GM23338 (cell line): Measurements from ENCODE around the gene CDHR5. TPM values are rescaled to one million over a fixed set of nuclear protein-coding genes. Genes with fewer than 3 reads are reported as not detected.

Source experiments
- ATAC-seq: fragments of 200-7000 bp; cut with Tn5 transposase; 3 replicates; pipeline ENCODE4 v1.9.1; 2020
- DNase-seq: peaks from one replicate; pipeline ENCODE4 v3.0.0-alpha.2; 2015; ENCODE audit warnings: low spot score
- H2AFZ ChIP-seq: fragments of 200-600 bp; sonication (generic); 2 replicates; pipeline ENCODE4 v1.8.0; 2016; ENCODE audit warnings: antibody characterized with exemption, mild to moderate bottlenecking, moderate library complexity
- H3F3A ChIP-seq: fragments of 200-600 bp; sonication (generic); replicated peaks from 2 replicates; pipeline ENCODE4 v1.8.0; 2017; ENCODE audit warnings: antibody characterized with exemption, mixed run types, low read depth
- H3K27ac ChIP-seq: fragments of 200-600 bp; sonication (generic); 2 replicates; pipeline ENCODE4 v1.6.1; 2016; ENCODE audit warnings: low read depth
- H3K27me3 ChIP-seq: fragments of 200-600 bp; sonication (generic); 2 replicates; pipeline ENCODE4 v1.8.0; 2016; ENCODE audit warnings: mild to moderate bottlenecking, mixed run types, moderate library complexity; ENCODE audit not compliant: insufficient read depth
- H3K36me3 ChIP-seq: fragments of 200-600 bp; sonication (generic); 2 replicates; pipeline ENCODE4 v1.8.0; 2016; ENCODE audit warnings: mild to moderate bottlenecking; ENCODE audit not compliant: insufficient read depth
- H3K4me1 ChIP-seq: fragments of 200-600 bp; sonication (generic); 2 replicates; pipeline ENCODE4 v1.8.0; 2016; ENCODE audit warnings: mild to moderate bottlenecking, moderate library complexity; ENCODE audit not compliant: insufficient read depth
- H3K4me2 ChIP-seq: fragments of 200-600 bp; sonication (generic); 2 replicates; pipeline ENCODE4 v1.7.1; 2017; ENCODE audit warnings: mixed run types
- H3K4me3 ChIP-seq: fragments of 200-600 bp; sonication (generic); 2 replicates; pipeline ENCODE4 v1.6.1; 2016; ENCODE audit warnings: mixed run types
- H3K79me2 ChIP-seq: fragments of 200-600 bp; sonication (generic); replicated peaks from 2 replicates; pipeline ENCODE4 v1.8.0; 2017; ENCODE audit warnings: mild to moderate bottlenecking; ENCODE audit not compliant: insufficient read depth
- H3K9me2 ChIP-seq: fragments of 200-600 bp; sonication (generic); 2 replicates; pipeline ENCODE4 v1.8.0; 2017; ENCODE audit not compliant: insufficient read depth
- H4K20me1 ChIP-seq: fragments of 200-600 bp; sonication (generic); replicated peaks from 2 replicates; pipeline ENCODE4 v1.8.0; 2017; ENCODE audit warnings: mild to moderate bottlenecking; ENCODE audit not compliant: insufficient read depth
- H3K27ac Mint-ChIP-seq: 2 replicates; pipeline ENCODE4 v1.8.0; 2020; ENCODE audit warnings: inconsistent platforms, mild to moderate bottlenecking, moderate library complexity, mixed read lengths
- H3K27me3 Mint-ChIP-seq: 3 replicates; pipeline ENCODE4 v1.8.0; 2022; ENCODE audit warnings: low read depth, mild to moderate bottlenecking, moderate library complexity, mixed read lengths, inconsistent platforms; ENCODE audit not compliant: insufficient read depth, poor library complexity
- H3K36me3 Mint-ChIP-seq: 3 replicates; pipeline ENCODE4 v1.8.0; 2021; ENCODE audit warnings: low read depth, mild to moderate bottlenecking, inconsistent platforms, moderate library complexity, mixed read lengths
- H3K4me1 Mint-ChIP-seq: 3 replicates; pipeline ENCODE4 v1.8.0; 2020; ENCODE audit warnings: mild to moderate bottlenecking, inconsistent platforms, mixed read lengths
- H3K4me3 Mint-ChIP-seq: 3 replicates; pipeline ENCODE4 v1.8.0; 2021; ENCODE audit warnings: moderate library complexity, mild to moderate bottlenecking, inconsistent platforms, mixed read lengths
- H3K9me3 Mint-ChIP-seq: 3 replicates; pipeline ENCODE4 v1.8.0; 2020; ENCODE audit warnings: moderate library complexity, mild to moderate bottlenecking, inconsistent platforms, mixed read lengths
- CREB1 ChIP-seq: fragments of 250-450 bp; sonication (Bioruptor Pico); IDR thresholded peaks from 2 replicates; pipeline ENCODE4 v1.5.0; 2020; ENCODE audit warnings: low read depth, mild to moderate bottlenecking, moderate library complexity
- EZH2 ChIP-seq: fragments of 200-600 bp; sonication (generic); IDR thresholded peaks from one replicate; pipeline ENCODE4 v1.8.0; 2017; ENCODE audit warnings: antibody characterized with exemption, mild to moderate bottlenecking, low read depth; ENCODE audit not compliant: unreplicated experiment
- EZH2phosphoT487 ChIP-seq: fragments of 200-600 bp; sonication (generic); IDR thresholded peaks from one replicate; pipeline ENCODE4 v1.8.1; 2018; ENCODE audit warnings: antibody characterized with exemption; ENCODE audit not compliant: unreplicated experiment
- JUNB ChIP-seq: IDR thresholded peaks from one replicate; pipeline ENCODE4 v1.6.1; 2016; ENCODE audit warnings: antibody characterized with exemption; ENCODE audit not compliant: unreplicated experiment
- NANOG ChIP-seq: IDR thresholded peaks from 2 replicates; pipeline ENCODE4 v1.6.1; 2016; ENCODE audit warnings: antibody characterized with exemption, borderline replicate concordance
- POLR2AphosphoS5 ChIP-seq: IDR thresholded peaks from 2 replicates; pipeline ENCODE4 v1.6.1; 2016; ENCODE audit warnings: antibody characterized with exemption, low read depth
- STAT1 ChIP-seq: IDR thresholded peaks from one replicate; pipeline ENCODE4 v1.6.1; 2016; ENCODE audit warnings: antibody characterized with exemption; ENCODE audit not compliant: unreplicated experiment
- ZNF114 ChIP-seq: fragments of 250-450 bp; sonication (Bioruptor Pico); IDR thresholded peaks from 2 replicates; pipeline ENCODE4 v1.5.0; 2020; ENCODE audit warnings: mild to moderate bottlenecking, moderate library complexity
- ZNF331 ChIP-seq: fragments of 250-450 bp; sonication (Bioruptor Pico); IDR thresholded peaks from 2 replicates; pipeline ENCODE4 v1.5.0; 2020; ENCODE audit warnings: low read depth, mild to moderate bottlenecking, moderate library complexity
- polyA plus RNA-seq: library from polyadenylated mRNA; unstranded; fragments of >200 nt; fragmentation: Nextera tagmentation; extraction: Ambion mirVana; gene quantifications from 2 replicates; pipeline ENCODE4 v1.2.1, GENCODE V29; 2016
- total RNA-seq: library from RNA; depleted of rRNA; stranded (reverse); fragments of >200 nt; shearing (Covaris generic); gene quantifications from 2 replicates; pipeline ENCODE4 v1.2.3, GENCODE V29; 2014
- TF ChIP-seq, protein P1 (sequence below): IDR thresholded peaks from 2 replicates; pipeline ENCODE4 v1.6.1; 2016; ENCODE audit warnings: antibody characterized with exemption
- TF ChIP-seq, protein P2 (sequence below): IDR thresholded peaks from one replicate; pipeline ENCODE4 v1.6.1; 2018; ENCODE audit warnings: antibody characterized with exemption; ENCODE audit not compliant: unreplicated experiment
- TF ChIP-seq, protein P3 (sequence below), 2 experiments: fragments of 200-600 bp in 1 of 2; sonication (generic) in 1 of 2; conservative IDR thresholded peaks; 2 replicates each; pipeline versions ENCODE4 v1.5.1 to v1.6.1; 2016 to 2017; ENCODE audit warnings: antibody characterized with exemption in 2 of 2, low read depth in 2 of 2, mild to moderate bottlenecking in 2 of 2, moderate library complexity in 1 of 2
- TF ChIP-seq, protein P4 (sequence below): fragments of 250-450 bp; sonication (Bioruptor Pico); IDR thresholded peaks from 2 replicates; pipeline ENCODE4 v1.5.0; 2020; ENCODE audit warnings: mild to moderate bottlenecking, moderate library complexity

Gene CDHR5
- total and polyA plus RNA-seq, 2 experiments from 2014 or later = not detected

DNA sequence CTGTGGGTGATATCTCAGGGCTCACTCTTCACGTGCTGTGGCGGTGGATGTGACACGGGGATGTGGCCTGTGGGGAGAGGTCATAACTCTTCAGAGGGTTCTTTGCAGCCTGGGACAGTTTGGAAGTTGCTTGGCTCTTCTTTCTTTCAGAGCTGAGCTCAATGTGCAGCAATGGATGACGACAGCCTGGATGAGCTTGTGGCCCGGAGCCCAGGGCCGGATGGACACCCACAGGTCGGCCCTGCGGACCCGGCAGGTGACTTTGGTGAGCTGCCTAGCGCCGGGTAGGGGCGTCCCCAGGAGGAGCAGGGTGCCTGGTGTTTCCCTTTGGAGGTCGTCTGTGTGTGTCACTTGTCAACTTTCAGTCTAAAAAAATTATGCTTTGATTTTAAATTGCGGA, 43.4 kb downstream of the CDHR5 start:
- ATAC-seq (no peak), DNase-seq (no peak)
- peaks cover 35% of the 10 kb centered on the region for H4K20me1 ChIP-seq
- H3K4me1 ChIP-seq = peaks cover 10% of the 10 kb centered on the region
- H3K4me3 Mint-ChIP-seq = no peak overlapping the region; the same call in 2 of the 3 replicates
- H3K27ac Mint-ChIP-seq = no peak overlapping the region
- no peak overlapping the region for H2AFZ ChIP-seq
- H3K9me3 Mint-ChIP-seq = no peaks in the 10 kb centered on the region; the same call in 2 of the 3 replicates
- peaks cover 22% of the 10 kb centered on the region for H3K36me3 Mint-ChIP-seq
- H3K36me3 ChIP-seq = peaks cover 10% of the 10 kb centered on the region; the same call in 1 of the 2 replicates
- H3K27me3 Mint-ChIP-seq = peaks cover 9% of the 10 kb centered on the region
- no peaks in the 10 kb centered on the region for H3K27me3 ChIP-seq
- peaks cover 13% of the 10 kb centered on the region for H3K4me1 Mint-ChIP-seq
- TF ChIP-seq JUNB (no peak), ZNF114 (CRISPR knock-in tag) (no peak), CREB1 (CRISPR knock-in tag) (no peak), NANOG (no peak), EZH2 (no peak), POLR2AphosphoS5 (no peak), STAT1 (no peak), EZH2phosphoT487 (no peak), ZNF331 (CRISPR knock-in tag) (no peak)
- TF ChIP-seq, protein P1, sequence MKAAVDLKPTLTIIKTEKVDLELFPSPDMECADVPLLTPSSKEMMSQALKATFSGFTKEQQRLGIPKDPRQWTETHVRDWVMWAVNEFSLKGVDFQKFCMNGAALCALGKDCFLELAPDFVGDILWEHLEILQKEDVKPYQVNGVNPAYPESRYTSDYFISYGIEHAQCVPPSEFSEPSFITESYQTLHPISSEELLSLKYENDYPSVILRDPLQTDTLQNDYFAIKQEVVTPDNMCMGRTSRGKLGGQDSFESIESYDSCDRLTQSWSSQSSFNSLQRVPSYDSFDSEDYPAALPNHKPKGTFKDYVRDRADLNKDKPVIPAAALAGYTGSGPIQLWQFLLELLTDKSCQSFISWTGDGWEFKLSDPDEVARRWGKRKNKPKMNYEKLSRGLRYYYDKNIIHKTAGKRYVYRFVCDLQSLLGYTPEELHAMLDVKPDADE = no peak
- TF ChIP-seq, protein P2, sequence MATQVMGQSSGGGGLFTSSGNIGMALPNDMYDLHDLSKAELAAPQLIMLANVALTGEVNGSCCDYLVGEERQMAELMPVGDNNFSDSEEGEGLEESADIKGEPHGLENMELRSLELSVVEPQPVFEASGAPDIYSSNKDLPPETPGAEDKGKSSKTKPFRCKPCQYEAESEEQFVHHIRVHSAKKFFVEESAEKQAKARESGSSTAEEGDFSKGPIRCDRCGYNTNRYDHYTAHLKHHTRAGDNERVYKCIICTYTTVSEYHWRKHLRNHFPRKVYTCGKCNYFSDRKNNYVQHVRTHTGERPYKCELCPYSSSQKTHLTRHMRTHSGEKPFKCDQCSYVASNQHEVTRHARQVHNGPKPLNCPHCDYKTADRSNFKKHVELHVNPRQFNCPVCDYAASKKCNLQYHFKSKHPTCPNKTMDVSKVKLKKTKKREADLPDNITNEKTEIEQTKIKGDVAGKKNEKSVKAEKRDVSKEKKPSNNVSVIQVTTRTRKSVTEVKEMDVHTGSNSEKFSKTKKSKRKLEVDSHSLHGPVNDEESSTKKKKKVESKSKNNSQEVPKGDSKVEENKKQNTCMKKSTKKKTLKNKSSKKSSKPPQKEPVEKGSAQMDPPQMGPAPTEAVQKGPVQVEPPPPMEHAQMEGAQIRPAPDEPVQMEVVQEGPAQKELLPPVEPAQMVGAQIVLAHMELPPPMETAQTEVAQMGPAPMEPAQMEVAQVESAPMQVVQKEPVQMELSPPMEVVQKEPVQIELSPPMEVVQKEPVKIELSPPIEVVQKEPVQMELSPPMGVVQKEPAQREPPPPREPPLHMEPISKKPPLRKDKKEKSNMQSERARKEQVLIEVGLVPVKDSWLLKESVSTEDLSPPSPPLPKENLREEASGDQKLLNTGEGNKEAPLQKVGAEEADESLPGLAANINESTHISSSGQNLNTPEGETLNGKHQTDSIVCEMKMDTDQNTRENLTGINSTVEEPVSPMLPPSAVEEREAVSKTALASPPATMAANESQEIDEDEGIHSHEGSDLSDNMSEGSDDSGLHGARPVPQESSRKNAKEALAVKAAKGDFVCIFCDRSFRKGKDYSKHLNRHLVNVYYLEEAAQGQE = no peak
- TF ChIP-seq, protein P3, sequence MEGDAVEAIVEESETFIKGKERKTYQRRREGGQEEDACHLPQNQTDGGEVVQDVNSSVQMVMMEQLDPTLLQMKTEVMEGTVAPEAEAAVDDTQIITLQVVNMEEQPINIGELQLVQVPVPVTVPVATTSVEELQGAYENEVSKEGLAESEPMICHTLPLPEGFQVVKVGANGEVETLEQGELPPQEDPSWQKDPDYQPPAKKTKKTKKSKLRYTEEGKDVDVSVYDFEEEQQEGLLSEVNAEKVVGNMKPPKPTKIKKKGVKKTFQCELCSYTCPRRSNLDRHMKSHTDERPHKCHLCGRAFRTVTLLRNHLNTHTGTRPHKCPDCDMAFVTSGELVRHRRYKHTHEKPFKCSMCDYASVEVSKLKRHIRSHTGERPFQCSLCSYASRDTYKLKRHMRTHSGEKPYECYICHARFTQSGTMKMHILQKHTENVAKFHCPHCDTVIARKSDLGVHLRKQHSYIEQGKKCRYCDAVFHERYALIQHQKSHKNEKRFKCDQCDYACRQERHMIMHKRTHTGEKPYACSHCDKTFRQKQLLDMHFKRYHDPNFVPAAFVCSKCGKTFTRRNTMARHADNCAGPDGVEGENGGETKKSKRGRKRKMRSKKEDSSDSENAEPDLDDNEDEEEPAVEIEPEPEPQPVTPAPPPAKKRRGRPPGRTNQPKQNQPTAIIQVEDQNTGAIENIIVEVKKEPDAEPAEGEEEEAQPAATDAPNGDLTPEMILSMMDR (conservative IDR thresholded peaks at IDR 0.05; ENCODE audit: low read depth in 2 of 2) = no peak
- TF ChIP-seq, protein P4, sequence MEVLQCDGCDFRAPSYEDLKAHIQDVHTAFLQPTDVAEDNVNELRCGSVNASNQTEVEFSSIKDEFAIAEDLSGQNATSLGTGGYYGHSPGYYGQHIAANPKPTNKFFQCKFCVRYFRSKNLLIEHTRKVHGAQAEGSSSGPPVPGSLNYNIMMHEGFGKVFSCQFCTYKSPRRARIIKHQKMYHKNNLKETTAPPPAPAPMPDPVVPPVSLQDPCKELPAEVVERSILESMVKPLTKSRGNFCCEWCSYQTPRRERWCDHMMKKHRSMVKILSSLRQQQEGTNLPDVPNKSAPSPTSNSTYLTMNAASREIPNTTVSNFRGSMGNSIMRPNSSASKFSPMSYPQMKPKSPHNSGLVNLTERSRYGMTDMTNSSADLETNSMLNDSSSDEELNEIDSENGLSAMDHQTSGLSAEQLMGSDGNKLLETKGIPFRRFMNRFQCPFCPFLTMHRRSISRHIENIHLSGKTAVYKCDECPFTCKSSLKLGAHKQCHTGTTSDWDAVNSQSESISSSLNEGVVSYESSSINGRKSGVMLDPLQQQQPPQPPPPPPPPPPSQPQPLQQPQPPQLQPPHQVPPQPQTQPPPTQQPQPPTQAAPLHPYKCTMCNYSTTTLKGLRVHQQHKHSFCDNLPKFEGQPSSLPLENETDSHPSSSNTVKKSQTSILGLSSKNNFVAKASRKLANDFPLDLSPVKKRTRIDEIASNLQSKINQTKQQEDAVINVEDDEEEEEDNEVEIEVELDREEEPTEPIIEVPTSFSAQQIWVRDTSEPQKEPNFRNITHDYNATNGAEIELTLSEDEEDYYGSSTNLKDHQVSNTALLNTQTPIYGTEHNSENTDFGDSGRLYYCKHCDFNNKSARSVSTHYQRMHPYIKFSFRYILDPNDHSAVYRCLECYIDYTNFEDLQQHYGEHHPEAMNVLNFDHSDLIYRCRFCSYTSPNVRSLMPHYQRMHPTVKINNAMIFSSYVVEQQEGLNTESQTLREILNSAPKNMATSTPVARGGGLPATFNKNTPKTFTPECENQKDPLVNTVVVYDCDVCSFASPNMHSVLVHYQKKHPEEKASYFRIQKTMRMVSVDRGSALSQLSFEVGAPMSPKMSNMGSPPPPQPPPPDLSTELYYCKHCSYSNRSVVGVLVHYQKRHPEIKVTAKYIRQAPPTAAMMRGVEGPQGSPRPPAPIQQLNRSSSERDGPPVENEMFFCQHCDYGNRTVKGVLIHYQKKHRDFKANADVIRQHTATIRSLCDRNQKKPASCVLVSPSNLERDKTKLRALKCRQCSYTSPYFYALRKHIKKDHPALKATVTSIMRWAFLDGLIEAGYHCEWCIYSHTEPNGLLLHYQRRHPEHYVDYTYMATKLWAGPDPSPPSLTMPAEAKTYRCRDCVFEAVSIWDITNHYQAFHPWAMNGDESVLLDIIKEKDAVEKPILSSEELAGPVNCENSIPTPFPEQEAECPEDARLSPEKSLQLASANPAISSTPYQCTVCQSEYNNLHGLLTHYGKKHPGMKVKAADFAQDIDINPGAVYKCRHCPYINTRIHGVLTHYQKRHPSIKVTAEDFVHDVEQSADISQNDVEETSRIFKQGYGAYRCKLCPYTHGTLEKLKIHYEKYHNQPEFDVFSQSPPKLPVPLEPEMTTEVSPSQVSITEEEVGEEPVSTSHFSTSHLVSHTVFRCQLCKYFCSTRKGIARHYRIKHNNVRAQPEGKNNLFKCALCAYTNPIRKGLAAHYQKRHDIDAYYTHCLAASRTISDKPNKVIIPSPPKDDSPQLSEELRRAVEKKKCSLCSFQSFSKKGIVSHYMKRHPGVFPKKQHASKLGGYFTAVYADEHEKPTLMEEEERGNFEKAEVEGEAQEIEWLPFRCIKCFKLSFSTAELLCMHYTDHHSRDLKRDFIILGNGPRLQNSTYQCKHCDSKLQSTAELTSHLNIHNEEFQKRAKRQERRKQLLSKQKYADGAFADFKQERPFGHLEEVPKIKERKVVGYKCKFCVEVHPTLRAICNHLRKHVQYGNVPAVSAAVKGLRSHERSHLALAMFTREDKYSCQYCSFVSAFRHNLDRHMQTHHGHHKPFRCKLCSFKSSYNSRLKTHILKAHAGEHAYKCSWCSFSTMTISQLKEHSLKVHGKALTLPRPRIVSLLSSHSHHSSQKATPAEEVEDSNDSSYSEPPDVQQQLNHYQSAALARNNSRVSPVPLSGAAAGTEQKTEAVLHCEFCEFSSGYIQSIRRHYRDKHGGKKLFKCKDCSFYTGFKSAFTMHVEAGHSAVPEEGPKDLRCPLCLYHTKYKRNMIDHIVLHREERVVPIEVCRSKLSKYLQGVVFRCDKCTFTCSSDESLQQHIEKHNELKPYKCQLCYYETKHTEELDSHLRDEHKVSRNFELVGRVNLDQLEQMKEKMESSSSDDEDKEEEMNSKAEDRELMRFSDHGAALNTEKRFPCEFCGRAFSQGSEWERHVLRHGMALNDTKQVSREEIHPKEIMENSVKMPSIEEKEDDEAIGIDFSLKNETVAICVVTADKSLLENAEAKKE (CRISPR knock-in tag) = no peak
- H3K27ac ChIP-seq = no peak overlapping the region
- no peak overlapping the region for H3K4me3 ChIP-seq
- H3K79me2 ChIP-seq = peaks cover 72% of the 10 kb centered on the region
- H3K9me2 ChIP-seq = no peaks in the 10 kb centered on the region
- H3F3A ChIP-seq = peaks cover 11% of the 10 kb centered on the region; the same call in 1 of the 2 replicates
- no peak overlapping the region for H3K4me2 ChIP-seq
